PC-3 (cell line): ENCODE data around the gene TNK1.

Source experiments
- EZH2 ChIP-seq: fragments of 300-600 bp; sonication (generic); IDR thresholded peaks from one replicate; pipeline ENCODE4 v1.6.1; 2017; ENCODE audit warnings: antibody characterized with exemption, mild to moderate bottlenecking, low read length; ENCODE audit not compliant: unreplicated experiment
- EZH2phosphoT487 ChIP-seq: fragments of 300-600 bp; sonication (generic); IDR thresholded peaks from 2 replicates; pipeline ENCODE4 v1.6.1; 2018; ENCODE audit warnings: mild to moderate bottlenecking, antibody characterized with exemption, low read length, borderline replicate concordance
- TF ChIP-seq, protein P1 (sequence below): fragments of 300-600 bp; sonication (generic); conservative IDR thresholded peaks from 2 replicates; pipeline ENCODE4 v1.5.1; 2017; ENCODE audit warnings: antibody characterized with exemption, low read depth, mild to moderate bottlenecking, low read length

DNA sequence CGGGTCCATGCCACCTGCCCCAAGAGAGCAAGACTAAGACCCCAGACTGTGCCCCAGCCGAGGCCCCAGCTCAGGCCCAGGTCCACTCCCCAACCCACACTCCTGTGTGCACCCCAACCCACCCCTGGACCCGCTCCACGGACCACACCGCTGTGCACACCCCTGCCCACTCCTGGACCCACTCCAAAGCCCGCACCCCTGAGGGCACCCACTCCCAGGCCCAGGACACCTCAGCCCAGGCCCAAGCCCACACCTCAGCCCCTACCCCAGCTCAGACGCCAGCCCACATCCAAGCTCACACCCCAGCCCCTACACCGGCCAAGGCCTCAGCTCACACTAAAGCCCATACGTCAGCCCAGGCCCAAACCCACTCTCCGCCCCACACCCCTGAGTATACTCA lies 48.8 kb downstream of the TNK1 start:
- TF ChIP-seq, protein P1, sequence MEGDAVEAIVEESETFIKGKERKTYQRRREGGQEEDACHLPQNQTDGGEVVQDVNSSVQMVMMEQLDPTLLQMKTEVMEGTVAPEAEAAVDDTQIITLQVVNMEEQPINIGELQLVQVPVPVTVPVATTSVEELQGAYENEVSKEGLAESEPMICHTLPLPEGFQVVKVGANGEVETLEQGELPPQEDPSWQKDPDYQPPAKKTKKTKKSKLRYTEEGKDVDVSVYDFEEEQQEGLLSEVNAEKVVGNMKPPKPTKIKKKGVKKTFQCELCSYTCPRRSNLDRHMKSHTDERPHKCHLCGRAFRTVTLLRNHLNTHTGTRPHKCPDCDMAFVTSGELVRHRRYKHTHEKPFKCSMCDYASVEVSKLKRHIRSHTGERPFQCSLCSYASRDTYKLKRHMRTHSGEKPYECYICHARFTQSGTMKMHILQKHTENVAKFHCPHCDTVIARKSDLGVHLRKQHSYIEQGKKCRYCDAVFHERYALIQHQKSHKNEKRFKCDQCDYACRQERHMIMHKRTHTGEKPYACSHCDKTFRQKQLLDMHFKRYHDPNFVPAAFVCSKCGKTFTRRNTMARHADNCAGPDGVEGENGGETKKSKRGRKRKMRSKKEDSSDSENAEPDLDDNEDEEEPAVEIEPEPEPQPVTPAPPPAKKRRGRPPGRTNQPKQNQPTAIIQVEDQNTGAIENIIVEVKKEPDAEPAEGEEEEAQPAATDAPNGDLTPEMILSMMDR, result no peak
- TF ChIP-seq EZH2, result no peak
- no peak for TF ChIP-seq EZH2phosphoT487
